Renal cortex interstitium (tissue), 15 donors: ENCODE measurements around the gene PNMA5. TPM values are rescaled to one million over a fixed set of nuclear protein-coding genes. Genes with fewer than 3 reads are reported as not detected.
A peak's percentile ranks its signal among the peaks of the same experiment; 100 is the strongest.
"Not testable (repeated sequence)": the region's sequence is repeated elsewhere in the genome, so short reads cannot be mapped to it uniquely, and the experiment has no call there.

ENCODE experiments used
- DNase-seq, 11 donors: peaks; one replicate each; pipeline ENCODE4 v3.0.0-alpha.2; 2013; ENCODE audit warnings: low read depth in 9 of 11, low spot score in 4 of 11; ENCODE audit errors: extremely low read depth in 1 of 11
- long read RNA-seq, 16 experiments: transcript quantifications; one replicate each; lab custom pipeline, GENCODE V29; 2026
- polyA plus RNA-seq, 3 donors: library from polyadenylated mRNA; unstranded; fragments of 120-200 nt; gene quantifications; one replicate each; pipeline ENCODE4 v1.2.1, GENCODE V29; 2013; ENCODE audit not compliant: insufficient read length in 3 of 3

Gene PNMA5
- under 1 TPM; 0.16 to 0.39 (median 0.30) TPM for polyA plus RNA-seq
- long read RNA-seq, donor 1, partial matches to known transcripts = 14 of 14 reads
- long read RNA-seq, donor 1, other reads (novel, unspliced or antisense) = 0 of 14 reads
- long read RNA-seq, donor 2 = 0 reads
- long read RNA-seq, donor 3, partial matches to known transcripts = 7 of 7 reads
- long read RNA-seq, donor 3, other reads (novel, unspliced or antisense) = 0 of 7 reads
- long read RNA-seq, donor 4, partial matches to known transcripts = 19 of 19 reads
- long read RNA-seq, donor 4, other reads (novel, unspliced or antisense) = 0 of 19 reads
- long read RNA-seq, donor 5 = 0 reads
- long read RNA-seq, donor 6, partial matches to known transcripts = 9 of 9 reads
- long read RNA-seq, donor 6, other reads (novel, unspliced or antisense) = 0 of 9 reads
- long read RNA-seq, donor 7 = 0 reads
- long read RNA-seq, donor 8 = 0 reads
- long read RNA-seq, donor 9 = 0 reads
- long read RNA-seq, donor 10 = 0 reads
- long read RNA-seq, donor 11, partial matches to known transcripts = 5 of 5 reads
- long read RNA-seq, donor 11, other reads (novel, unspliced or antisense) = 0 of 5 reads
- long read RNA-seq, donor 12, partial matches to known transcripts = 12 of 12 reads
- long read RNA-seq, donor 12, other reads (novel, unspliced or antisense) = 0 of 12 reads
- long read RNA-seq, donor 13 = 0 reads
- long read RNA-seq, donor 14, partial matches to known transcripts = 23 of 23 reads
- long read RNA-seq, donor 14, other reads (novel, unspliced or antisense) = 0 of 23 reads
- long read RNA-seq, donor 15 = 0 reads
- long read RNA-seq, donor 16, partial matches to known transcripts = 8 of 8 reads
- long read RNA-seq, donor 16, other reads (novel, unspliced or antisense) = 0 of 8 reads

- no peak for DNase-seq
Measured at GRCh38 chrX:152993933-152994332, at the start of gene PNMA5. TSS of gene PNMA5 (minus strand) at chrX:152994116. CDS start at chrX:152991598, 2,518 bp downstream.

GRCh38 chrX:153032397-153033118 lies 38.6 kb upstream of the PNMA5 start:
- peak in 7 of 11 donors; percentile 22 to 62 (median 50) for DNase-seq

- no peak for DNase-seq
Measured at GRCh38 chrX:153030801-153031200, 36.9 kb upstream of the PNMA5 start.

DNA sequence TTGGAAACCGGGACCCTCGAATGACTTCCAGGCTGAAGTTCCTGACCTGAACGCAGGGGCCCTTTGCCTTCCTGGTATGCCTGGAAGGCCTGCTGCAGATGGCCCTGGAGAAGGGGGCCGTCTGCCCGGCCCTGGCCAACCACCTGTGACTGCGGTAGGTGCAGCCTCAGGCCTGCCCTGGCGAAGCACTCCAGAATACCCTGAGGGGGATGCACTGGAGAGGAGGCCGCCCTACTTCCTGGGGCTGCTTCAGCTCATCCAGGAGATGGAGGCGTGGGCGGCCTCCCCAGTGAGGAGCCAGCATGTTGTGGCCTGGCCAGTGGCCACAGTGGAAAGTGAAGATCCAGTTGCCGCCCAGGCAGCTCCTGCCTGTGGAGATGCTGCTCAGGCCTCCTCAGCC lies 36.0 kb upstream of the PNMA5 start:
- DNase-seq = no peak

DNA sequence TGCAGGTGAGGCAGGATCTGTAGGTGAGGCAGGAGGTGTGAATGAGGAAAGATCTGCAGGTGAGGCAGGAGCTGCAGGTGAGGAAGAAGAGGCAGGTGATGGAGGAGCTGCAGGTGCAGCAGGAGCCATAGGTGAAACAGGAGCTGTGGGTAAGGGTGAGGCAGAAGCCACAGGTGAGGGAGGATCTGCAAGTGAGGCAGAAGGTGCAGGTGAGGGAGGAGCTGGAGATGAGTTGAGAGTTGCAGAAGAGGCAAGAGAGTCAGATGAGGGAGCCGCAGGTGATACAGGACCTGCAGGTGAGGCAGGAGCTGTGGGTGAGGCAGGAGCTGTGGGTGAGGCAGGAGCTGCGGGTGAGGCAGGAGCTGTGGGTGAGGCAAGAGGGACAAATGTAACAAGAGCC lies 35.2 kb upstream of the PNMA5 start:
- no peak for DNase-seq

- not testable (repeated sequence) for DNase-seq
Measured at GRCh38 chrX:153028487-153028886, 34.6 kb upstream of the PNMA5 start.

DNA sequence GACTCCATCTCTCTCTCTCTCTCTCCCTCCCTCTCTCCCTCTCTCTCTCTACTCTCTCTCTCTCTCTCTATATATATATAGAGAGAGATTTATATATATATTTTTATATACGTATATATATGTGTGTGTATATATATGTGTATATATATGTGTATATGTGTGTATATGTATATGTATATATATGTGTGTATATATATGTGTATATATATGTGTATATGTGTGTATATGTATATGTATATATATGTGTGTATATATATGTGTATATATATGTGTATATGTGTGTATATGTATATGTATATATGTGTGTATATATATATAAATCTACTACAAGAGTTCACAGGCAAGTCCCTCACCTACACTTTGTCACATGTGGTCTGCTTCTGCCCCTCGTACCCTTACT lies 32.6 kb upstream of the PNMA5 start:
- DNase-seq = not testable (repeated sequence)

DNA sequence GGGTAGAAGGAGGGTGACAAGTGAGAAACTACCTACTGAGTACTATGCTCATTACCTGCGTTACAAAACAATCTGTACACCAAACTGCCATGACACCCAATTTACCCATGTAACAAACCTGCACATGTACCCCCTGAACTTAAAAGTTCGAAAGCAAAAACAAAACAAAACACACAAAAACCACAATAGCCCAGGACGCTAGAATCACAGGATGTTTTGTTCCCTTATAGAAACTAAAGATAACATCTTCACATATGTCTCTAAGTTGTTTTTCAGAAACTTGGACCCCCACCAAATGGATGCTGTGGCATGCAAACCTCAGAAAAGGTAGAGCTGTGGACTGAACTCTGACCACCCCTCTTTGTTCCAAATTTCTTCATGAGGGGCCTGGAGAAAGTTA lies 25.2 kb upstream of the PNMA5 start:
- no peak for DNase-seq

GRCh38 chrX:153017174-153017573 lies 23.3 kb upstream of the PNMA5 start:
- DNase-seq = not testable (repeated sequence)

GRCh38 chrX:153004780-153005179 lies 10.9 kb upstream of the PNMA5 start:
- DNase-seq = no peak

DNA sequence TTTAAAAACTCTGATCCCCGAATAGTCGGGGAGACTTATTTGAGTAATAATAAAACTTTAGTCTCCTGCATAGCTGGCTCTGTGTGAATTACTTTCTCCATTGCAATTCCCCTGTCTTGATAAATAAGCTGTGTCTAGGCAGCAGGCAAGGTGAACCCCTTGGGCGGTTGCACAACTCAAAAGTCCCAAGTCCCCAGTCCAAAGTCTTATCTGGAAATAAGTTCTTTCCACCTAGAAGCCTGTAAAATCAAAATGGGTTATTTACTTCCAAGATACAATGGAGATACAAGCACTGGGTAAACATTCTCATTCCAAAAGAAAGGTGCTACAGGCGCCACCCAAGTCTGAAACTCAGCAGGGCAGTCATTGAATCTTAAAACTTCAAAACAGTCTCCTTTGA lies 10.1 kb upstream of the PNMA5 start:
- DNase-seq = no peak

GRCh38 chrX:153002182-153002581 lies 8.3 kb upstream of the PNMA5 start:
- DNase-seq = not testable (repeated sequence)

DNA sequence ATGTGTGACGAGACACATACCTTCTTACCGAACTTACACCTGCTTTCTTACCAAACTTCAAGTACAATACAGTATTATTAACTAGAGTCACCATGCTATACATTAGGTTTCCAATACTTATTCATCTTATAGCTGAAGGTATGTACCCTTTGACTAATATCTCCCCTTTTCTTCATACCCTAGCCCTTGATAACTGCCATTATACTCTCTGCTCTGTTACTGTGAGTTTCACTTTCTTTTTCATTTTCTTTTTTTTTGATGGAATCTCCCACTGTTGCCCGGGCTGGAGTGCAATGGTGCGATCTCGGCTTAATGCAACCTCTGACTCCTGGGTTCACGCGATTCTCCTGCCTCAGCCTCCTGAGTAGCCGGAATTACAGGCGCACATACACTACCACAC lies 3.4 kb upstream of the PNMA5 start:
- no peak for DNase-seq

DNA sequence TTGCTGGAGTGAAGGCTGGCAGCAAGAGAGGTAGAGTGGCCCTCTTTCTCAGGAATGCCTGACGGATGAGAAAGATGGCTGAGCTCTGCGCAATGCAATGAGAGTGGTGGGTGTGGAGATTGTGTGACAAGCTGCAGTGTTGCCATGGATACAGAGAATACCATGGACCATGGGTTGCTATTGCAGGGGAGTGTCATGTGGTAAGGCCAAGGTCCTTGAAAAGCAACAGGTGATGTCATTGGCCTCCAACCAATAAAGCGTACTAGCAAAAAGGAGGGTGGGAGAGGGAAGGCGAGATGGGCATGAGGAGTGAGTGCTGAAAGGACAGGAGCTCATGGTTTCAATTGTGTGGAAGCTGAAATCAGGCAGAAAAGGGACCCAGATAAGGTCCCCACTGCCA lies 1.8 kb downstream of the PNMA5 start:
- no peak for DNase-seq

DNA sequence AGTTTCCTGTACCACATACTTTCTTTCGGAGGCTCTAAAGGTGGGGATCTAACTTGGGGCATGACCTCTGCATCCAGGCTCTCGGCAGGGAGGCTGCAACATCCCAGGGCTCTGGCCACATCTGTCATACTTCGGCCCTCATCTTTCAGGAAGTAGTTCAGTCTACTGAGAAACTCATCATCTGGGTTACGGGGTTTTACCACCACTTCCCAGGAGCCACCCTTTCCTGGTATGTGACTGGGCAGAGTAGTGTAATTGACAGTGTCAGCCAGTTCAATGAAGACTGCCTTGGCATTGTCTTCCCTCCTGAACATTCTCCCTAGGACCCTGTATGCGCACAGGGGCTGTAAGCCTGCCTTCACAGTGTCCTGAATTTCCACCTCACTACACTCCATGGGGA lies 2.8 kb downstream of the PNMA5 start:
- no peak for DNase-seq

DNA sequence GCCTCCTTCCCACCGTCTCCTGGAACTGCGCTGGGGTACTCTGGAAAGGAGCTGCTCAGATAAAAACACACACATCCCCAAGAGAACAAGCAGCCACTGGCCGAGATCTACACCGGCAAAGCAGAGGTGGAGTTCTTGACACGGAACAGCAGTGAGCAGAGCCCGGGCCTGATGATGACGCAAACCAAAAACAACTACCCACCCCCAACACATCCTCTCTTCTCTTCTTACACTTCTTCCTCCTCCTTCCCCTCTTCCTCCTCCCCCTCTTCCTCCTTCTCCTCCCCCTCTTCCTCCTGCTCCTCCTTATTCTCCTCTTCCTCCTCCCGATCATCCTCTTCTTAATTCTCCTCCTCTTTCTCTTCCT lies 4.6 kb downstream of the PNMA5 start:
- DNase-seq = peak in 3 of 11 donors; percentile 4 to 9 (median 6)

- DNase-seq = no peak
Measured at GRCh38 chrX:152988536-152989291, 5.2 kb downstream of the PNMA5 start.

GRCh38 chrX:152987801-152988200 lies 6.1 kb downstream of the PNMA5 start:
- DNase-seq = no peak

GRCh38 chrX:152987156-152987555 lies 6.8 kb downstream of the PNMA5 start:
- not testable (repeated sequence) for DNase-seq
